ENCODE results near the gene DPP6. TPM values are rescaled to one million over a fixed set of nuclear protein-coding genes. Genes with fewer than 3 reads are reported as not detected.
"Not testable (repeated sequence)": the region's sequence is repeated elsewhere in the genome, so short reads cannot be mapped to it uniquely, and the experiment has no call there.

DPP6 gene
- total and polyA plus RNA-seq, 2 experiments from 2014 or later: 0.20 to 0.44 TPM

GRCh38 chr7:154676422-154677073 is 624.4 kb downstream of the DPP6 start:
- no peak overlapping the region for H3K4me3 ChIP-seq
- no peaks in the 10 kb centered on the region for H4K20me1 ChIP-seq (ENCODE audit: insufficient read depth, poor library complexity, severe bottlenecking)
- no peaks in the 10 kb centered on the region for H3K36me3 ChIP-seq (replicated peaks; ENCODE audit: insufficient read depth, low read depth)
- TF ChIP-seq EZH2phosphoT487 (IDR thresholded peaks at IDR 0.05; ENCODE audit: low read depth, severe bottlenecking, unreplicated experiment) (no peak), CTCF (IDR thresholded peaks at IDR 0.05; ENCODE audit: poor library complexity) (no peak), EZH2 (IDR thresholded peaks at IDR 0.05; ENCODE audit: borderline replicate concordance) (no peak)
- H3K9me3 ChIP-seq (ENCODE audit: low read depth): no peaks in the 10 kb centered on the region
- no peak overlapping the region for H2AFZ ChIP-seq
- H3K4me2 ChIP-seq: no peak overlapping the region
- no peaks in the 10 kb centered on the region for H3K27me3 ChIP-seq
- WGBS (ENCODE audit: low lambda C conversion rate, missing lambda C conversion rate): 68% methylated on average over 10 of the region's 10 CpGs
- no peaks in the 10 kb centered on the region for H3K79me2 ChIP-seq
- no peaks in the 10 kb centered on the region for H3K4me1 ChIP-seq (ENCODE audit: insufficient read depth)
- peak; percentile 66 for DNase-seq (ENCODE audit: low spot score)
- H3K27ac ChIP-seq: peak overlapping the region; percentile 69
- H3K9me2 ChIP-seq (replicated peaks; ENCODE audit: insufficient read depth): no peaks in the 10 kb centered on the region

GRCh38 chr7:154677454-154677853 is 625.3 kb downstream of the DPP6 start:
- no peak overlapping the region for H2AFZ ChIP-seq
- no peak overlapping the region for H3K27ac ChIP-seq
- TF ChIP-seq EZH2 (IDR thresholded peaks at IDR 0.05; ENCODE audit: borderline replicate concordance) (no peak), CTCF (IDR thresholded peaks at IDR 0.05; ENCODE audit: poor library complexity) (no peak), EZH2phosphoT487 (IDR thresholded peaks at IDR 0.05; ENCODE audit: low read depth, severe bottlenecking, unreplicated experiment) (no peak)
- no peaks in the 10 kb centered on the region for H3K9me2 ChIP-seq (replicated peaks; ENCODE audit: insufficient read depth)
- H3K4me3 ChIP-seq: no peak overlapping the region
- no peaks in the 10 kb centered on the region for H3K36me3 ChIP-seq (replicated peaks; ENCODE audit: insufficient read depth, low read depth)
- no peaks in the 10 kb centered on the region for H4K20me1 ChIP-seq (ENCODE audit: insufficient read depth, poor library complexity, severe bottlenecking)
- no peaks in the 10 kb centered on the region for H3K9me3 ChIP-seq (ENCODE audit: low read depth)
- DNase-seq (ENCODE audit: low spot score): no peak
- 95% methylated on average over 12 of the region's 12 CpGs for WGBS (ENCODE audit: low lambda C conversion rate, missing lambda C conversion rate)
- no peaks in the 10 kb centered on the region for H3K79me2 ChIP-seq
- H3K27me3 ChIP-seq: no peaks in the 10 kb centered on the region
- H3K4me1 ChIP-seq (ENCODE audit: insufficient read depth): no peaks in the 10 kb centered on the region
- no peak overlapping the region for H3K4me2 ChIP-seq

GRCh38 chr7:154678001-154678550 is 625.9 kb downstream of the DPP6 start:
- not testable (repeated sequence) for H3K36me3 ChIP-seq (replicated peaks; ENCODE audit: insufficient read depth, low read depth); H3K27ac ChIP-seq; H3K79me2 ChIP-seq; H3K27me3 ChIP-seq; H3K4me3 ChIP-seq; H3K4me2 ChIP-seq; H3K9me2 ChIP-seq (replicated peaks; ENCODE audit: insufficient read depth); H3K9me3 ChIP-seq (ENCODE audit: low read depth); H3K4me1 ChIP-seq (ENCODE audit: insufficient read depth); H4K20me1 ChIP-seq (ENCODE audit: insufficient read depth, poor library complexity, severe bottlenecking); H2AFZ ChIP-seq; DNase-seq (ENCODE audit: low spot score)
- 88% methylated on average over 18 of the region's 18 CpGs for WGBS (ENCODE audit: low lambda C conversion rate, missing lambda C conversion rate)

- Histone ChIP-seq H2AFZ (no peak overlapping the region), H3K27ac (no peak overlapping the region), H3K4me2 (no peak overlapping the region), H3K9me2 (replicated peaks; ENCODE audit: insufficient read depth) (no peaks in the 10 kb centered on the region), H3K27me3 (no peaks in the 10 kb centered on the region), H3K9me3 (ENCODE audit: low read depth) (no peaks in the 10 kb centered on the region), H3K36me3 (replicated peaks; ENCODE audit: insufficient read depth, low read depth) (no peaks in the 10 kb centered on the region), H4K20me1 (ENCODE audit: insufficient read depth, poor library complexity, severe bottlenecking) (no peaks in the 10 kb centered on the region), H3K79me2 (no peaks in the 10 kb centered on the region), H3K4me1 (ENCODE audit: insufficient read depth) (no peaks in the 10 kb centered on the region), H3K4me3 (no peak overlapping the region)
- TF ChIP-seq EZH2phosphoT487 (IDR thresholded peaks at IDR 0.05; ENCODE audit: low read depth, severe bottlenecking, unreplicated experiment) (no peak), CTCF (IDR thresholded peaks at IDR 0.05; ENCODE audit: poor library complexity) (no peak)
- DNase-seq (ENCODE audit: low spot score): no peak
- WGBS (ENCODE audit: low lambda C conversion rate, missing lambda C conversion rate): 80% methylated on average over 8 of the region's 8 CpGs
These were observed 627.3 kb downstream of the DPP6 start for GRCh38 chr7:154679379-154680053.
